ENCODE results near the gene IKZF1.

The IKZF1 gene

GRCh38 chr7:50446542-50446960 lies 142.0 kb downstream of the IKZF1 start:
- Histone ChIP-seq H3K4me1 (ENCODE audit: insufficient read depth, poor library complexity, severe bottlenecking) (peaks cover 23% of the 10 kb centered on the region), H3K36me3 (ENCODE audit: low read depth) (peaks cover 71% of the 10 kb centered on the region), H3K9me3 (ENCODE audit: severe bottlenecking) (no peaks in the 10 kb centered on the region), H3K4me3 (ENCODE audit: severe bottlenecking) (no peak overlapping the region), H3K27me3 (ENCODE audit: insufficient read depth, poor library complexity, severe bottlenecking) (no peaks in the 10 kb centered on the region), H3K27ac (ENCODE audit: poor library complexity, severe bottlenecking) (no peak overlapping the region)
- ATAC-seq (ENCODE audit: low read depth) (peak; percentile 81), DNase-seq (ENCODE audit: low spot score) (peak; percentile 78)
- no peak for TF ChIP-seq CTCF (IDR thresholded peaks at IDR 0.05; ENCODE audit: poor library complexity, severe bottlenecking)

GRCh38 chr7:50448823-50449222 lies 144.3 kb downstream of the IKZF1 start:
- TF ChIP-seq CTCF (IDR thresholded peaks at IDR 0.05; ENCODE audit: poor library complexity, severe bottlenecking): no peak
- Histone ChIP-seq H3K9me3 (ENCODE audit: severe bottlenecking) (no peaks in the 10 kb centered on the region), H3K36me3 (ENCODE audit: low read depth) (peaks cover 49% of the 10 kb centered on the region), H3K27me3 (ENCODE audit: insufficient read depth, poor library complexity, severe bottlenecking) (no peaks in the 10 kb centered on the region), H3K4me1 (ENCODE audit: insufficient read depth, poor library complexity, severe bottlenecking) (peaks cover 23% of the 10 kb centered on the region), H3K4me3 (ENCODE audit: severe bottlenecking) (no peak overlapping the region), H3K27ac (ENCODE audit: poor library complexity, severe bottlenecking) (no peak overlapping the region)
- ATAC-seq (ENCODE audit: low read depth) (no peak), DNase-seq (ENCODE audit: low spot score) (no peak)

GRCh38 chr7:50449501-50449880 lies 145.0 kb downstream of the IKZF1 start:
- H3K4me3 ChIP-seq (ENCODE audit: severe bottlenecking): peak overlapping the region; percentile 88
- H3K27me3 ChIP-seq (ENCODE audit: insufficient read depth, poor library complexity, severe bottlenecking): no peaks in the 10 kb centered on the region
- ATAC-seq (ENCODE audit: low read depth) (no peak; the same call in 2 of the 3 replicates), DNase-seq (ENCODE audit: low spot score) (no peak)
- H3K36me3 ChIP-seq (ENCODE audit: low read depth): peaks cover 42% of the 10 kb centered on the region
- peak overlapping the region; percentile 46 for H3K27ac ChIP-seq (ENCODE audit: poor library complexity, severe bottlenecking)
- no peak for TF ChIP-seq CTCF (IDR thresholded peaks at IDR 0.05; ENCODE audit: poor library complexity, severe bottlenecking)
- H3K9me3 ChIP-seq (ENCODE audit: severe bottlenecking): no peaks in the 10 kb centered on the region
- peaks cover 23% of the 10 kb centered on the region for H3K4me1 ChIP-seq (ENCODE audit: insufficient read depth, poor library complexity, severe bottlenecking)

GRCh38 chr7:50449881-50450589 lies 145.5 kb downstream of the IKZF1 start, which contains the start of gene FIGNL1:
Gene FIGNL1 (minus strand): TSS chr7:50450350. CDS start chr7:50447287, 3,063 bp downstream.
- Histone ChIP-seq H3K4me3 (ENCODE audit: severe bottlenecking) (peak within 1 kb of the TSS; percentile 88), H3K4me1 (ENCODE audit: insufficient read depth, poor library complexity, severe bottlenecking) (peaks cover 23% of the 10 kb centered on the region), H3K36me3 (ENCODE audit: low read depth) (peaks cover 36% of the 10 kb centered on the region), H3K27ac (ENCODE audit: poor library complexity, severe bottlenecking) (peak within 1 kb of the TSS; percentile 46), H3K27me3 (ENCODE audit: insufficient read depth, poor library complexity, severe bottlenecking) (no peaks in the 10 kb centered on the region), H3K9me3 (ENCODE audit: severe bottlenecking) (no peaks in the 10 kb centered on the region)
- no peak for DNase-seq (ENCODE audit: low spot score)
- no peak for TF ChIP-seq CTCF (IDR thresholded peaks at IDR 0.05; ENCODE audit: poor library complexity, severe bottlenecking)
- peak; percentile 82 for ATAC-seq (ENCODE audit: low read depth)

GRCh38 chr7:50450590-50451032 lies 146.1 kb downstream of the IKZF1 start:
- TF ChIP-seq CTCF (IDR thresholded peaks at IDR 0.05; ENCODE audit: poor library complexity, severe bottlenecking): no peak
- H3K4me3 ChIP-seq (ENCODE audit: severe bottlenecking): peak overlapping the region; percentile 88
- peaks cover 31% of the 10 kb centered on the region for H3K36me3 ChIP-seq (ENCODE audit: low read depth)
- DNase-seq (ENCODE audit: low spot score): no peak
- ATAC-seq (ENCODE audit: low read depth): no peak
- H3K9me3 ChIP-seq (ENCODE audit: severe bottlenecking): no peaks in the 10 kb centered on the region
- H3K27me3 ChIP-seq (ENCODE audit: insufficient read depth, poor library complexity, severe bottlenecking): no peaks in the 10 kb centered on the region
- peaks cover 23% of the 10 kb centered on the region for H3K4me1 ChIP-seq (ENCODE audit: insufficient read depth, poor library complexity, severe bottlenecking)
- peak overlapping the region; percentile 46 for H3K27ac ChIP-seq (ENCODE audit: poor library complexity, severe bottlenecking)
